Testis (tissue), 3 donors: ENCODE data around the gene DTNB. TPM values are rescaled to one million over a fixed set of nuclear protein-coding genes. Genes with fewer than 3 reads are reported as not detected.

ENCODE experiments used
- DNase-seq: peaks from one replicate; pipeline ENCODE4 v3.0.0-alpha.2; 2019
- H3K27ac ChIP-seq, 2 donors: fragments of 200-600 bp; sonication (generic); one replicate each; pipeline ENCODE4 v1.5.1; 2019
- H3K27me3 ChIP-seq: fragments of 200-600 bp; sonication (generic); one replicate; pipeline ENCODE4 v1.5.1; 2019
- H3K36me3 ChIP-seq: fragments of 200-600 bp; sonication (generic); one replicate; pipeline ENCODE4 v1.5.1; 2017; ENCODE audit warnings: low read depth; ENCODE audit errors: missing control alignments
- H3K4me1 ChIP-seq: fragments of 200-600 bp; sonication (generic); one replicate; pipeline ENCODE4 v1.5.1; 2019
- H3K4me3 ChIP-seq, 2 donors: fragments of 200-600 bp; sonication (generic); one replicate each; pipeline ENCODE4 v1.5.1; 2017 to 2019
- H3K9me3 ChIP-seq: fragments of 200-600 bp; sonication (generic); one replicate; pipeline ENCODE4 v1.5.1; 2017
- POLR2A ChIP-seq: fragments of 450-650 bp; IDR thresholded peaks from one replicate; pipeline ENCODE4 v1.6.1; 2017; ENCODE audit warnings: antibody characterized with exemption, mild to moderate bottlenecking, moderate library complexity
- WGBS, 2 donors: methylation state at CpG; one replicate each; pipeline ENCODE4 v1.1.5; 2018; 5-methylcytosine and 5-hydroxymethylcytosine counted together
- intact Hi-C: fragments of 100-400 bp; cut with DNase I; formaldehyde crosslinking; loops from one replicate; pipeline ENCODE4 v1.15.1; 2023; ENCODE audit warnings: low total_unique reads
- polyA plus RNA-seq: library from polyadenylated mRNA; stranded (reverse); fragments of 350-450 nt; fragmentation: Illumina TruSeq; extraction: RNeasy Lipid Tissue Mini Kit (QIAGEN cat#74804); gene quantifications from one replicate; pipeline ENCODE4 v1.2.3, GENCODE V29; 2014; ENCODE audit warnings: low read depth, low replicate concordance; ENCODE audit not compliant: insufficient read depth
- total RNA-seq, 2 donors: library from RNA; depleted of rRNA; stranded (reverse); fragments of >200 nt; gene quantifications; one replicate each; pipeline ENCODE4 v1.2.3, GENCODE V29; 2016
- TF ChIP-seq, protein P1 (sequence below), 3 experiments: fragments of 450-650 bp in 2 of 3; fragments of 200-600 bp in 1 of 3; sonication (generic) in 1 of 3; IDR thresholded peaks; one replicate each; pipeline ENCODE4 v1.5.1; 2016 to 2019; ENCODE audit warnings: antibody characterized with exemption in 3 of 3, mild to moderate bottlenecking in 2 of 3, moderate library complexity in 1 of 3

DTNB gene
- total and polyA plus RNA-seq, 3 donors from 2014 or later, result 21.9 to 47.3 (median 45.1) TPM

DNA sequence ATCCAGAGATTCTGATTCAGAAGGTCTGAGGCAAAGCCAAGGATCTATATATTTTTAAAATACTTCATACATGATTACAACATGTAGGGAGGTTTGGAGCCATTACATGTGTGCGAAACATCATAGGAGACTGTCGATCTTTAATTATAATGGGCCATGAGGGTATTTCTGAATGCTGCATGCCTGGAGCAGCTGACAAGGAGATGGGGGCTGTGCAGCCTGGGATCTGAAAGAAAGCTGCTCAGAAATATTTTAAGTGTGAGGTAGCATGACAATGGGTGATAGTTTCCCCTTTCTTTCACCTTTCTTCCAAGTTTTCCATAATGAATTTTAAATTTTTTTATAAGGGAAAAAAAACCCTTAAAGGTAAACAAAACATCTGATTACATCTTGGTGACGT, 229.6 kb downstream of the DTNB start:
- TF ChIP-seq, protein P1, sequence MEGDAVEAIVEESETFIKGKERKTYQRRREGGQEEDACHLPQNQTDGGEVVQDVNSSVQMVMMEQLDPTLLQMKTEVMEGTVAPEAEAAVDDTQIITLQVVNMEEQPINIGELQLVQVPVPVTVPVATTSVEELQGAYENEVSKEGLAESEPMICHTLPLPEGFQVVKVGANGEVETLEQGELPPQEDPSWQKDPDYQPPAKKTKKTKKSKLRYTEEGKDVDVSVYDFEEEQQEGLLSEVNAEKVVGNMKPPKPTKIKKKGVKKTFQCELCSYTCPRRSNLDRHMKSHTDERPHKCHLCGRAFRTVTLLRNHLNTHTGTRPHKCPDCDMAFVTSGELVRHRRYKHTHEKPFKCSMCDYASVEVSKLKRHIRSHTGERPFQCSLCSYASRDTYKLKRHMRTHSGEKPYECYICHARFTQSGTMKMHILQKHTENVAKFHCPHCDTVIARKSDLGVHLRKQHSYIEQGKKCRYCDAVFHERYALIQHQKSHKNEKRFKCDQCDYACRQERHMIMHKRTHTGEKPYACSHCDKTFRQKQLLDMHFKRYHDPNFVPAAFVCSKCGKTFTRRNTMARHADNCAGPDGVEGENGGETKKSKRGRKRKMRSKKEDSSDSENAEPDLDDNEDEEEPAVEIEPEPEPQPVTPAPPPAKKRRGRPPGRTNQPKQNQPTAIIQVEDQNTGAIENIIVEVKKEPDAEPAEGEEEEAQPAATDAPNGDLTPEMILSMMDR (IDR thresholded peaks at IDR 0.05), result no peak
- no peak for TF ChIP-seq POLR2A
- intact Hi-C loops, result no loop called here
- no peaks in the 10 kb centered on the region for H3K9me3 ChIP-seq
- no peak overlapping the region for H3K4me3 ChIP-seq
- 89 to 91% methylated on average over 3 of the region's 3 CpGs for WGBS, 2 donors
- H3K27ac ChIP-seq, result no peak overlapping the region
- peaks cover 6% of the 10 kb centered on the region for H3K4me1 ChIP-seq
- no peak for DNase-seq
- no peaks in the 10 kb centered on the region for H3K27me3 ChIP-seq
- no peaks in the 10 kb centered on the region for H3K36me3 ChIP-seq

GRCh38 chr2:25441353-25441752, 232.0 kb downstream of the DTNB start:
- H3K36me3 ChIP-seq, result no peaks in the 10 kb centered on the region
- DNase-seq, result no peak
- H3K4me3 ChIP-seq, result no peak overlapping the region
- no peaks in the 10 kb centered on the region for H3K9me3 ChIP-seq
- peaks cover 6% of the 10 kb centered on the region for H3K4me1 ChIP-seq
- WGBS, 2 donors, result 78% methylated on average over 3 of the region's 3 CpGs
- TF ChIP-seq, protein P1 (IDR thresholded peaks at IDR 0.05), result no peak
- no peak for TF ChIP-seq POLR2A
- H3K27ac ChIP-seq, result no peak overlapping the region
- intact Hi-C loops, result no loop called here
- H3K27me3 ChIP-seq, result no peaks in the 10 kb centered on the region

GRCh38 chr2:25438793-25439192, 234.6 kb downstream of the DTNB start:
- intact Hi-C loops, result no loop called here
- Histone ChIP-seq H3K9me3 (no peaks in the 10 kb centered on the region), H3K27me3 (no peaks in the 10 kb centered on the region), H3K27ac (no peak overlapping the region), H3K36me3 (no peaks in the 10 kb centered on the region), H3K4me1 (peaks cover 6% of the 10 kb centered on the region), H3K4me3 (no peak overlapping the region)
- DNase-seq, result no peak
- WGBS, 2 donors, result 90 to 95% methylated on average over 2 of the region's 2 CpGs
- TF ChIP-seq, protein P1 (IDR thresholded peaks at IDR 0.05), result no peak
- TF ChIP-seq POLR2A, result no peak

DNA sequence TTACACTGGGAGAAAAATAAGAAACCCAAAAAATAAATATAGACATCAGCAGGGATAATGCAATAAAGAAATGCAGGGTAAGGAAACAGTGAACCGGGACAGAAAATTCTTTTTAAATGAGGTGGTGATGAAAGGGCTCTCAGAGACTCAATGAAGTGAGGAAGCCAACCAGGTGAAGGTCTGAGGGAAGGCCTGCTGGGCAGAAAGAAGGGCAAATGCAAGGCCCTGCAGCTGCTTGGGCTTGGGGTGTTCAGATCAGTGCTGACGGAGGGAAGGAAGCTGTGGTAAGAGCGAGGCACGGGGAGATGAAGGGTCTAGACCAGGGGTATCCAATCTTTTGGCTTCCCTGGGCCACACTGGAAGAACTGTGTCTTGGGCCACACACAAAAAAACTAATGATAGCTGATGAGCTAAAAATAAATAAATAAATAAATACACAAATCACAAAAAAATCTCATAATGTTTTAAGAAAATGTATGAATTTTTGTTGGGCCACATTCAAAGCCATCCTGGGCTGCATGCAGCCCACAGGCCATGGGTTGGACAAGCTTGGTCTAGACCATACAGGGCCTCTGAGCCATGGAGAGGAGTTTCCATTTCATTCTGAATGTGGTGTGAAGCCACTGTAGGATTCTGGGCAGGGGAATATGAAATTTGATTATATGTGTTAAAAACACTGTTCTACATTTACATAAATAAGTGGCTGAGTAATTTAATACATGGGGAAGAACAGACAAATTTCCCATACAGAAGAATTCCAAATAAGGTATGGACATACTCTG, 235.3 kb downstream of the DTNB start:
- DNase-seq, result no peak
- H3K27me3 ChIP-seq, result no peaks in the 10 kb centered on the region
- H3K27ac ChIP-seq, result no peak overlapping the region
- TF ChIP-seq POLR2A, result no peak
- TF ChIP-seq, protein P1 (IDR thresholded peaks at IDR 0.05), result no peak
- WGBS, 2 donors, result 93 to 96% methylated on average over 4 of the region's 4 CpGs
- intact Hi-C loops, result no loop called here
- H3K36me3 ChIP-seq, result no peaks in the 10 kb centered on the region
- H3K4me3 ChIP-seq, result no peak overlapping the region
- H3K9me3 ChIP-seq, result no peaks in the 10 kb centered on the region
- peaks cover 6% of the 10 kb centered on the region for H3K4me1 ChIP-seq

DNA sequence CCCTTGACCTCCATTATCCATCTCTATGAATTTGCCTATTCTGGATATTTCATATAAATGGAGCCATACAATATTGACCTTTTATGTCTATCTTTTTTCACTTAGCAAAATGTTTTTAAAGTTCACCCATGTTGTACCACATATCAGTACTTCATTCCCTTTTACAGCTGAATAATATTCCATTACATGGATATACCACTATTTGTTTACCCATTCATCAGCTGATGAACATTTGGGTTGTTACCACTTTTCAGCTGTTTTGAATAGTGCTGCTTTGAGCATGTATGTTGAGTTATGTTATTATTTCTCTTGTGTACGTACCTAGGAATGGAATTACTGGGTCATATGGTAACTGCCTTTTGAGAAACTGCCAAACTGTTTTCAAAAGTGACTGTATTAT, 238.0 kb downstream of the DTNB start:
- Histone ChIP-seq H3K4me3 (no peak overlapping the region), H3K36me3 (no peaks in the 10 kb centered on the region), H3K4me1 (no peaks in the 10 kb centered on the region), H3K27ac (no peak overlapping the region), H3K9me3 (no peaks in the 10 kb centered on the region), H3K27me3 (no peaks in the 10 kb centered on the region)
- intact Hi-C loops, result no loop called here
- no peak for DNase-seq
- 49 to 100% methylated on average over 1 of the region's 1 CpG for WGBS, 2 donors
- TF ChIP-seq, protein P1 (IDR thresholded peaks at IDR 0.05), result no peak
- no peak for TF ChIP-seq POLR2A
